OCI-LY1 (cell line): Measurements from ENCODE around the gene E2F6.

Experiments
- H2AFZ ChIP-seq: fragments of 200-600 bp; sonication (generic), shearing (Covaris generic); 2 replicates; pipeline ENCODE4 v1.6.0; 2014; ENCODE audit warnings: antibody characterized with exemption, mild to moderate bottlenecking, low read length
- H3F3A ChIP-seq: fragments of 200-600 bp; sonication (generic), shearing (Covaris generic); 2 replicates; pipeline ENCODE4 v1.6.0; 2014; ENCODE audit warnings: mild to moderate bottlenecking, antibody characterized with exemption, low read length, moderate library complexity; ENCODE audit not compliant: insufficient read depth
- H3K27ac ChIP-seq: fragments of 200-600 bp; sonication (generic); 2 replicates; pipeline ENCODE4 v1.5.1; 2014; ENCODE audit warnings: low read length, mixed run types, mild to moderate bottlenecking, low read depth; ENCODE audit not compliant: poor library complexity, severe bottlenecking
- H3K27me3 ChIP-seq: fragments of 200-600 bp; sonication (generic); 2 replicates; pipeline ENCODE4 v1.6.0; 2014; ENCODE audit warnings: antibody characterized with exemption, mild to moderate bottlenecking, low read length, moderate library complexity; ENCODE audit not compliant: insufficient read depth
- H3K36me3 ChIP-seq: fragments of 200-600 bp; sonication (generic); 2 replicates; pipeline ENCODE4 v1.6.1; 2014; ENCODE audit warnings: mild to moderate bottlenecking, antibody characterized with exemption, low read length, moderate library complexity, mixed read lengths; ENCODE audit not compliant: insufficient read depth
- H3K4me1 ChIP-seq: fragments of 200-600 bp; sonication (generic); 2 replicates; pipeline ENCODE4 v1.5.1; 2014; ENCODE audit warnings: mild to moderate bottlenecking, low read length, moderate library complexity; ENCODE audit not compliant: insufficient read depth, severe bottlenecking
- H3K4me2 ChIP-seq: fragments of 200-600 bp; sonication (generic), shearing (Covaris generic); 2 replicates; pipeline ENCODE4 v1.6.1; 2014; ENCODE audit warnings: low read length
- H3K4me3 ChIP-seq: fragments of 200-600 bp; sonication (generic); 2 replicates; pipeline ENCODE4 v1.5.1; 2014; ENCODE audit warnings: low read length, low read depth, mild to moderate bottlenecking, mixed read lengths; ENCODE audit not compliant: poor library complexity, severe bottlenecking
- H3K79me2 ChIP-seq: fragments of 200-600 bp; shearing (Covaris generic); 2 replicates; pipeline ENCODE4 v1.6.1; 2016; ENCODE audit warnings: mixed run types, low read length, mixed read lengths; ENCODE audit not compliant: insufficient read depth
- H3K9ac ChIP-seq: fragments of 200-600 bp; sonication (generic), shearing (Covaris generic); 2 replicates; pipeline ENCODE4 v1.6.1; 2014; ENCODE audit warnings: mild to moderate bottlenecking, low read length, mixed read lengths
- H3K9me2 ChIP-seq: fragments of 200-600 bp; sonication (generic), shearing (Covaris generic); 2 replicates; pipeline ENCODE4 v1.6.1; 2014; ENCODE audit warnings: low read depth, mild to moderate bottlenecking, low read length, mixed read lengths
- H3K9me3 ChIP-seq: fragments of 200-600 bp; shearing (Covaris generic); 2 replicates; pipeline ENCODE4 v1.6.1; 2014; ENCODE audit warnings: low read length, mixed read lengths
- H4K20me1 ChIP-seq: fragments of 200-600 bp; sonication (generic), shearing (Covaris generic); 2 replicates; pipeline ENCODE4 v1.6.0; 2016; ENCODE audit warnings: mild to moderate bottlenecking, low read length; ENCODE audit not compliant: insufficient read depth
- CTCF ChIP-seq: fragments of 200-600 bp; sonication (generic), shearing (Covaris generic); IDR thresholded peaks from 2 replicates; pipeline ENCODE4 v1.5.1; 2017; ENCODE audit warnings: mild to moderate bottlenecking, antibody characterized with exemption, low read length, moderate library complexity, mixed read lengths
- EZH2 ChIP-seq: fragments of 200-600 bp; sonication (generic), shearing (Covaris generic); IDR thresholded peaks from 2 replicates; pipeline ENCODE4 v1.8.0; 2017; ENCODE audit warnings: borderline replicate concordance, mixed run types, mild to moderate bottlenecking, antibody characterized with exemption, low read length, moderate library complexity, mixed read lengths

E2F6 gene

GRCh38 chr2:11514081-11514730 is 48.2 kb upstream of the E2F6 start:
- no peak overlapping the region for H2AFZ ChIP-seq
- H3K79me2 ChIP-seq, result no peaks in the 10 kb centered on the region
- H3K4me2 ChIP-seq, result no peak overlapping the region
- no peak overlapping the region for H3K4me3 ChIP-seq
- no peaks in the 10 kb centered on the region for H3K4me1 ChIP-seq
- TF ChIP-seq EZH2 (no peak), CTCF (no peak)
- H3K36me3 ChIP-seq, result no peaks in the 10 kb centered on the region
- H3K27me3 ChIP-seq, result no peaks in the 10 kb centered on the region
- H3K27ac ChIP-seq, result no peak overlapping the region
- no peaks in the 10 kb centered on the region for H3K9me3 ChIP-seq
- no peaks in the 10 kb centered on the region for H3F3A ChIP-seq
- H3K9me2 ChIP-seq, result no peaks in the 10 kb centered on the region
- no peaks in the 10 kb centered on the region for H4K20me1 ChIP-seq
- H3K9ac ChIP-seq, result no peak overlapping the region

GRCh38 chr2:11513319-11513718 is 47.4 kb upstream of the E2F6 start:
- no peaks in the 10 kb centered on the region for H3K9me2 ChIP-seq
- no peaks in the 10 kb centered on the region for H3K4me1 ChIP-seq
- no peaks in the 10 kb centered on the region for H3K79me2 ChIP-seq
- H3K9me3 ChIP-seq, result no peaks in the 10 kb centered on the region
- H3F3A ChIP-seq, result no peaks in the 10 kb centered on the region
- H2AFZ ChIP-seq, result no peak overlapping the region
- no peaks in the 10 kb centered on the region for H3K36me3 ChIP-seq
- no peak overlapping the region for H3K4me3 ChIP-seq
- no peak overlapping the region for H3K4me2 ChIP-seq
- H3K27ac ChIP-seq, result no peak overlapping the region
- H3K27me3 ChIP-seq, result no peaks in the 10 kb centered on the region
- no peak overlapping the region for H3K9ac ChIP-seq
- no peaks in the 10 kb centered on the region for H4K20me1 ChIP-seq
- no peak for TF ChIP-seq CTCF
- no peak for TF ChIP-seq EZH2

GRCh38 chr2:11512431-11512830 is 46.5 kb upstream of the E2F6 start:
- TF ChIP-seq CTCF (no peak), EZH2 (no peak)
- no peak overlapping the region for H3K27ac ChIP-seq
- H3K9me3 ChIP-seq, result no peaks in the 10 kb centered on the region
- no peaks in the 10 kb centered on the region for H3K4me1 ChIP-seq
- no peaks in the 10 kb centered on the region for H4K20me1 ChIP-seq
- H2AFZ ChIP-seq, result no peak overlapping the region
- H3K79me2 ChIP-seq, result no peaks in the 10 kb centered on the region
- no peaks in the 10 kb centered on the region for H3K27me3 ChIP-seq
- no peaks in the 10 kb centered on the region for H3F3A ChIP-seq
- no peak overlapping the region for H3K4me2 ChIP-seq
- no peaks in the 10 kb centered on the region for H3K9me2 ChIP-seq
- no peak overlapping the region for H3K4me3 ChIP-seq
- H3K9ac ChIP-seq, result no peak overlapping the region
- H3K36me3 ChIP-seq, result no peaks in the 10 kb centered on the region
